ENCODE data around the gene TDRD3.

Gene TDRD3

GRCh38 chr13:60412909-60413616 is 16.0 kb downstream of the TDRD3 start:
- Mint-ChIP-seq H3K36me3 (ENCODE audit: low read depth) (peaks cover 27% of the 10 kb centered on the region), H3K9me3 (peaks cover 10% of the 10 kb centered on the region), H3K4me1 (no peaks in the 10 kb centered on the region), H3K4me3 (no peak overlapping the region), H3K27ac (no peak overlapping the region), H3K27me3 (ENCODE audit: low read depth) (no peaks in the 10 kb centered on the region)
- TF ChIP-seq CTCF (IDR thresholded peaks at IDR 0.05; ENCODE audit: unreplicated experiment in 3 of 3) = no peak

- H3K36me3 Mint-ChIP-seq (ENCODE audit: low read depth) = peaks cover 24% of the 10 kb centered on the region
- TF ChIP-seq CTCF (IDR thresholded peaks at IDR 0.05; ENCODE audit: unreplicated experiment in 3 of 3) = no peak
- no peaks in the 10 kb centered on the region for H3K27me3 Mint-ChIP-seq (ENCODE audit: low read depth)
- H3K27ac Mint-ChIP-seq = no peak overlapping the region
- no peak overlapping the region for H3K4me3 Mint-ChIP-seq
- peaks cover 14% of the 10 kb centered on the region for H3K9me3 Mint-ChIP-seq
- no peaks in the 10 kb centered on the region for H3K4me1 Mint-ChIP-seq
These were observed 17.2 kb downstream of the TDRD3 start for GRCh38 chr13:60414177-60414576.

GRCh38 chr13:60417734-60418133 is 20.7 kb downstream of the TDRD3 start:
- Mint-ChIP-seq H3K9me3 (peaks cover 24% of the 10 kb centered on the region), H3K27ac (no peak overlapping the region), H3K36me3 (ENCODE audit: low read depth) (peaks cover 33% of the 10 kb centered on the region), H3K27me3 (ENCODE audit: low read depth) (no peaks in the 10 kb centered on the region), H3K4me1 (no peaks in the 10 kb centered on the region), H3K4me3 (no peak overlapping the region)
- no peak for TF ChIP-seq CTCF (IDR thresholded peaks at IDR 0.05; ENCODE audit: unreplicated experiment in 3 of 3)

- no peak for TF ChIP-seq CTCF (IDR thresholded peaks at IDR 0.05; ENCODE audit: unreplicated experiment in 3 of 3)
- no peaks in the 10 kb centered on the region for H3K4me1 Mint-ChIP-seq
- H3K4me3 Mint-ChIP-seq = no peak overlapping the region
- no peak overlapping the region for H3K27ac Mint-ChIP-seq
- H3K36me3 Mint-ChIP-seq (ENCODE audit: low read depth) = peaks cover 33% of the 10 kb centered on the region
- H3K9me3 Mint-ChIP-seq = peaks cover 24% of the 10 kb centered on the region
- H3K27me3 Mint-ChIP-seq (ENCODE audit: low read depth) = no peaks in the 10 kb centered on the region
These were observed 21.9 kb downstream of the TDRD3 start for GRCh38 chr13:60418954-60419353.

- Mint-ChIP-seq H3K4me1 (no peaks in the 10 kb centered on the region), H3K9me3 (peaks cover 4% of the 10 kb centered on the region), H3K36me3 (ENCODE audit: low read depth) (peaks cover 19% of the 10 kb centered on the region), H3K27me3 (ENCODE audit: low read depth) (no peaks in the 10 kb centered on the region), H3K27ac (no peak overlapping the region), H3K4me3 (no peak overlapping the region)
- no peak for TF ChIP-seq CTCF (IDR thresholded peaks at IDR 0.05; ENCODE audit: unreplicated experiment in 3 of 3)
These were observed 28.3 kb downstream of the TDRD3 start for GRCh38 chr13:60425332-60425731.

- H3K9me3 Mint-ChIP-seq = peaks cover 1% of the 10 kb centered on the region
- no peaks in the 10 kb centered on the region for H3K27me3 Mint-ChIP-seq (ENCODE audit: low read depth)
- H3K4me3 Mint-ChIP-seq = no peak overlapping the region
- no peaks in the 10 kb centered on the region for H3K4me1 Mint-ChIP-seq
- H3K27ac Mint-ChIP-seq = no peak overlapping the region
- H3K36me3 Mint-ChIP-seq (ENCODE audit: low read depth) = peaks cover 14% of the 10 kb centered on the region
- TF ChIP-seq CTCF (IDR thresholded peaks at IDR 0.05; ENCODE audit: unreplicated experiment in 3 of 3) = no peak
These were observed 29.1 kb downstream of the TDRD3 start for GRCh38 chr13:60426075-60426474.
